HepG2 (cell line): Measurements from ENCODE around the gene CNOT8. TPM values are rescaled to one million over a fixed set of nuclear protein-coding genes. Genes with fewer than 3 reads are reported as not detected.

Experiments
- AKNA ChIP-seq: sonication (generic); formaldehyde crosslinking; IDR thresholded peaks from 2 replicates; pipeline ENCODE4 v1.4.0; 2020; ENCODE audit warnings: missing genetic modification reagents, borderline replicate concordance
- CC2D1A ChIP-seq: sonication (generic); formaldehyde crosslinking; IDR thresholded peaks from 2 replicates; pipeline ENCODE4 v1.8.1; 2023; ENCODE audit warnings: mild to moderate bottlenecking, missing genetic modification reagents
- DR1 ChIP-seq: sonication (generic); formaldehyde crosslinking; IDR thresholded peaks from 2 replicates; pipeline ENCODE4 v1.8.0; 2021; ENCODE audit warnings: mild to moderate bottlenecking, missing genetic modification reagents, inconsistent platforms
- MIER2 ChIP-seq: IDR thresholded peaks from 2 replicates; pipeline ENCODE4 v1.6.1; 2016; ENCODE audit warnings: missing biosample characterization, missing genetic modification reagents
- NCOA2 ChIP-seq: sonication (generic); formaldehyde crosslinking; IDR thresholded peaks from 2 replicates; pipeline ENCODE4 v1.8.0; 2022; ENCODE audit warnings: inconsistent platforms
- NCOA5 ChIP-seq: sonication (generic); formaldehyde crosslinking; IDR thresholded peaks from 2 replicates; pipeline ENCODE4 v1.4.0; 2020; ENCODE audit warnings: missing genetic modification reagents
- ONECUT2 ChIP-seq: sonication (generic); formaldehyde crosslinking; IDR thresholded peaks from 2 replicates; pipeline ENCODE4 v1.4.0; 2020; ENCODE audit warnings: missing genetic modification reagents
- RARG ChIP-seq: sonication (generic); formaldehyde crosslinking; IDR thresholded peaks from 2 replicates; pipeline ENCODE4 v1.4.0; 2020; ENCODE audit warnings: low read depth, mild to moderate bottlenecking, missing genetic modification reagents
- RERE ChIP-seq: IDR thresholded peaks from 2 replicates; pipeline ENCODE4 v1.6.1; 2016; ENCODE audit warnings: low read depth, missing genetic modification reagents, missing compliant biosample characterization
- ZFP62 ChIP-seq: sonication (generic); formaldehyde crosslinking; IDR thresholded peaks from 2 replicates; pipeline ENCODE4 v1.4.0; 2020; ENCODE audit warnings: missing genetic modification reagents
- ZNF18 ChIP-seq: sonication (generic); formaldehyde crosslinking; IDR thresholded peaks from 2 replicates; pipeline ENCODE4 v1.8.0; 2022; ENCODE audit warnings: mild to moderate bottlenecking, missing genetic modification reagents; ENCODE audit not compliant: insufficient replicate concordance
- ZNF232 ChIP-seq: sonication (generic); formaldehyde crosslinking; IDR thresholded peaks from 2 replicates; pipeline ENCODE4 v1.4.0; 2020; ENCODE audit warnings: missing genetic modification reagents, borderline replicate concordance
- ZNF496 ChIP-seq: sonication (generic); formaldehyde crosslinking; IDR thresholded peaks from 2 replicates; pipeline ENCODE4 v1.8.1; 2023; ENCODE audit warnings: mild to moderate bottlenecking, moderate library complexity, missing genetic modification reagents; ENCODE audit not compliant: insufficient replicate concordance
- ZNF639 ChIP-seq: conservative IDR thresholded peaks from 2 replicates; pipeline ENCODE4 v1.6.1; 2018; ENCODE audit warnings: missing genetic modification reagents
- polyA plus RNA-seq, 8 experiments: library from polyadenylated mRNA; depleted of rRNA in 3 of 8; stranded (reverse) in 7 of 8; unstranded in 1 of 8; fragments of >200 nt; fragmentation: Illumina TruSeq in 4 of 8; extraction: Trizol in 4 of 8; gene quantifications; 2 replicates each; pipeline versions ENCODE4 v1.2.1 to v1.2.3, GENCODE V29; 2011 to 2016; ENCODE audit warnings: low read depth in 4 of 8, missing spikeins in 1 of 8, mixed read lengths in 1 of 8; ENCODE audit not compliant: insufficient read depth in 1 of 8
- total RNA-seq, 5 experiments: library from RNA; depleted of rRNA; stranded (reverse); fragments of >200 nt; fragmentation: Illumina TruSeq; extraction: Trizol; gene quantifications; 2 replicates each; pipeline ENCODE4 v1.2.3, GENCODE V29; 2016; ENCODE audit warnings: low read depth in 1 of 5

CNOT8 gene
- total and polyA plus RNA-seq, 2 of the 13 experiments (the other 11 are each of a cell fraction or from before 2014, with no cell fraction given), result 37.1 to 74.9 TPM

- TF ChIP-seq ZNF639 (CRISPR knock-in tag), result no peak
- no peak for TF ChIP-seq ONECUT2
- TF ChIP-seq NCOA2 (CRISPR knock-in tag), result no peak; the same call in 1 of the 2 replicates
- no peak for TF ChIP-seq ZFP62 (CRISPR knock-in tag)
- TF ChIP-seq CC2D1A (CRISPR knock-in tag), result no peak
- peak; percentile 53 for TF ChIP-seq ZNF18
- TF ChIP-seq MIER2 (CRISPR knock-in tag), result no peak
- TF ChIP-seq ZNF496 (CRISPR knock-in tag), result no peak
- no peak for TF ChIP-seq ZNF232 (CRISPR knock-in tag)
- TF ChIP-seq DR1 (CRISPR knock-in tag), result peak; percentile 39; the same call in 1 of the 2 replicates
- TF ChIP-seq RERE (CRISPR knock-in tag), result no peak
- TF ChIP-seq AKNA (CRISPR knock-in tag), result no peak
- TF ChIP-seq RARG (CRISPR knock-in tag), result no peak
- TF ChIP-seq NCOA5 (CRISPR knock-in tag), result no peak
These were observed 8.0 kb upstream of the CNOT8 start, which contains the start of gene FAXDC2 (continued) for GRCh38 chr5:154850255-154851062.
